ENCODE measurements around the gene RFTN2.
"Not testable (repeated sequence)": the region's sequence is repeated elsewhere in the genome, so short reads cannot be mapped to it uniquely, and the experiment has no call there.

Gene RFTN2, protein sequence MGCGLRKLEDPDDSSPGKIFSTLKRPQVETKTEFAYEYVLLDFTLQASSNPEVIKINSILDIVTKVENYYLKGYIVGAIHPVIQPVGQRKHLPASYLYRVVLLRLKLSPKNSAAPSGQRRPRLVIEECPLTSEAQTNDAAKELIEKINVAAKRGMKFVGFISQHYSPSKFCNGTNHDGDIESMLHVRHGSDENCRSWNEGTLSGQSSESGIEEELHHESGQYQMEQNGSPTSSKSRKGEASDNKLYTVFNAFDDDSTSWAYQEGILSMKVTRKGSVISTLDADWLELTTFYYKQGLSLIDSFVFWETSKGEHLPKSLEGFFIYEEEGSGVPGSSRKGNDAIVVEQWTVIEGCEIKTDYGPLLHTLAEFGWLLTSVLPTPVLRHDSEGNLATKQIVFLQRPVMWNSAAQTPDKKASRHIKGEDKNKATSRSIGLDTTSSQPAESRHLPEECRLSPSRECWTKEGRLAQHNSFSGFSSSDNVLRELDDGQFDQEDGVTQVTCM

DNA sequence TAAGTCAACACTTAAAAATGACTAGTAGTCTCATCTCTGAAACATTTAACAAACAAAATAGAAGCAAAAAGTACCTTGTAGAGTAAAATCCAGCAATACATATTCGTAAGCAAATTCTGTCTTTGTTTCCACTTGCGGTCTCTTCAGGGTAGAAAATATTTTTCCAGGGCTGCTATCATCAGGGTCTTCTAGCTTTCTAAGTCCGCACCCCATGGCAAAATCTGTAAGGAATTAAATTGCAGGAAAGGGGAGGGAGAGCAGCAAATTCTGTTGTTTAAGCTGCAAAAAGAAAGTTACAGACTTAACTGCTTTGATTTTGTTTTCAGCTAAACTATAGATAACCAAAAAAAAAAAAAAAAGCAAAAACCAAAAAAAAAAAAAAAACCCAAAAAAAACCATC, at the start of gene RFTN2:
RFTN2 (minus strand) TSS at position 342 of the 400 bp plus-strand sequence; CDS start at position 213, 129 bp downstream.
- no peak for DNase-seq

DNA sequence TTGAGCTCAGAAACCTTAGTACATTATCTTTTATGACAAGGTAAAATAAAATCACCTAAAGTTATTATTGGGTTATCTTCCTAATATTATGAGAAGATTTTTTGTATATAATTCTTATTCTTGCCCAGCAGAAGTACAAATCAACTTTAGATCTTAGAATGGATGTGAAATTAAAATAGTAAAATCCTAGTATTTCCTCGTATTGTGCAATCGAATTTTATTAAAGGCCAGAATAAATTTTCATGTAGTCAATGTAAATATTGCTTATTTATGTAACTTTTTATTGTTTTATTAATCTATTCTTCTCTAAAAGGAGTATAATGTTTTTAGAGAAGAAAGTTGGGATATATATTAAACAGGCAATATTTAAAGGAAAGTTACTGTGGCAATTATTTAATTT, 42.5 kb upstream of the RFTN2 start:
- DNase-seq = no peak

DNA sequence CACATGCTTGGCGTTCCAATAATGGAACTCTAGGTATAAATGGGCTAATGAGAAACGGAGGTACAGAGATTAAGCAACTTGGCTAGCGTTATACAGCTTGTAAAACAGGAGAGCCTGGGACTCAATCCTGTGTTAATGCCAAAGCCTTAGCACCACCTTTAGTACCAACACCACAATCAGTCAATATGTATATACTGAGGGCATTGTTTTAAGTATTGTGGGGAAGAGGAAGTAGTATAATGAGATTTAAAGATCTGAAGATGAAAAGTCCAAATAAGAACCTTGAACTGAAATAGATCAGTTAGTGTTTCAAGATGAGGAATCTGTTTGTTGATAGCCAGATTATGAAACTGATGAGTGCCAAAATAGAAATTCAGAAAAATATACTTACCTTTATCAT, 37.9 kb upstream of the RFTN2 start:
- no peak for DNase-seq

DNA sequence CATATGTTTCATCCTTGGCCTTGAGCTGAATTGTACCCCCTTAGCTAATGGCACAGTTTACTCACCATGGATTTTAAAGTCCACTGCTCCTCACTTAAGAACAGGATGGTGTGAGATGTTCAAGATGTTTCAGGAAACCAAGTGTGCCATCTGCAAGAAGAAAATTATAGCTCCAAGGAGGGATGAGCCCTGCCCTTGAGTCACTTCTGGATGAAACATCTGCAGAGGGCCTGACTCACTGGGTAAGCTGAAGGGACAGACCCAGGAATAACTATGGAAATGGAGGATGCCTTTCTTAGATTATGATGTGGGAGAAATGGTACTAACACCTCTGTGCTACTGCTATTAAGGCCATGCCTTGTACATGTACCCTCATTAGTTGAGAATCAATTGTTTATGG, 36.2 kb upstream of the RFTN2 start:
- no peak for DNase-seq

DNA sequence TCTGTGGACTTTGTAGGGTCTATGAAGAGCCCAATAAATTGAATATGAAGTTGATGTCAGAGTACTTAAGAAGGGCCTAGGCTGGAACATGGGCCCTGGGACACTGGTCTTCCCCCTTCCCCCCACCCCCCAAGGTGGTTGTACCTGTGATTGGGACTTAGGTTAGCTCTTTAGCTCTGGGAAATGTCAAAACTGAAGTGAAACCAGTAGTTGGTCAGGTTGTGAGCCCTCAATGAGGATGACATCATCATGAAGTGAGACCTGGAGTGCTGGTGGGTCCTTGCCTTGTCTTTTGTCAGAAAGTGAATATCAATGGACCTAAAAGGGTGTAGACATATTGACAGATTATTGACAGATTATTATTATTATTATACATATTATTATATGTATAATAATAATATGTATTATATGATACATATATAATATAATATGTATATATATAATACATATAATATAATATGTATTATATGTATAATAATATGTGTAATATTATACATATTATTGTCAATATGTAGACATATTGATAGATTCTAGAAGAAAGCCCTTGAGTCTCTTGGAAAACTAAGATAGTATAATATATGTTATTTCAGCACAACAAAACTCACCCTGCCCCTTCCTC, 35.1 kb upstream of the RFTN2 start:
- no peak for DNase-seq

DNA sequence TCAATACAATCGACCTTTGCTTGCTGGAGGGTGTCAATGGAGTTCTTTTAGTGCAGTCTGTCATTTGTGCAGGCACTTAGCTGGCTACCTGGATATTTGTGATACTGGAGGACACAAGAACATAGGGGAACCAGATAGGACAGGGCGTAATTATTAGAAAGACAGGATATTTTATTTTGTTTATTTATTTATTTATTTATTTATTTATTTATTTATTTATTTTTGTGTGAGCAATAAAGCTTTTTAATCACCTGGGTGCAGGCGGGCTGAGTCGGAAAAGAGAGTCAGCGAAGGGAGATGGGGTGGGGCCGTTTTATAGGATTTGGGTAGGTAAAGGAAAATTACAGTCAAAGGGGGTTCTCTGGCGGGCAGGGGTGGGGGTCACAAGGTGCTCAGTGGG, 33.8 kb upstream of the RFTN2 start:
- not testable (repeated sequence) for DNase-seq

DNA sequence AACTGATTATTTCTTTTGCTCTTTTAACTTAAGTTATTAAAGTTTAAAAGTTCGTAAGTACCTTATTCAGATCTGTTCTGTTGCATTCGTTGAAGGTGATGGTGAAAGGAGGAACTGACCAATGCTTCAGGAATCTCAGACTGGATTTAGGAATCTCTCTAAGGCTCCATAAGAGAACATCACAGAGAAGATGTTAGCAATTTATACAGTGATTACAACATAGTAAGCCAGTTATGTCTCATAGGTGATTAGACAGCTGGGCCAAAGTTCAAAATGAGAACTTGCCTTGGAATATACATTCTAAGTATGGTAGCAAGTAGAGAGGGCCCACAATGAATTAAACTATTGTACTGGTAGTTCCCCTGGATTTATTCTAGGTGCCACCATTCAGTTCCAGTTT, 32.9 kb upstream of the RFTN2 start:
- DNase-seq = no peak

DNA sequence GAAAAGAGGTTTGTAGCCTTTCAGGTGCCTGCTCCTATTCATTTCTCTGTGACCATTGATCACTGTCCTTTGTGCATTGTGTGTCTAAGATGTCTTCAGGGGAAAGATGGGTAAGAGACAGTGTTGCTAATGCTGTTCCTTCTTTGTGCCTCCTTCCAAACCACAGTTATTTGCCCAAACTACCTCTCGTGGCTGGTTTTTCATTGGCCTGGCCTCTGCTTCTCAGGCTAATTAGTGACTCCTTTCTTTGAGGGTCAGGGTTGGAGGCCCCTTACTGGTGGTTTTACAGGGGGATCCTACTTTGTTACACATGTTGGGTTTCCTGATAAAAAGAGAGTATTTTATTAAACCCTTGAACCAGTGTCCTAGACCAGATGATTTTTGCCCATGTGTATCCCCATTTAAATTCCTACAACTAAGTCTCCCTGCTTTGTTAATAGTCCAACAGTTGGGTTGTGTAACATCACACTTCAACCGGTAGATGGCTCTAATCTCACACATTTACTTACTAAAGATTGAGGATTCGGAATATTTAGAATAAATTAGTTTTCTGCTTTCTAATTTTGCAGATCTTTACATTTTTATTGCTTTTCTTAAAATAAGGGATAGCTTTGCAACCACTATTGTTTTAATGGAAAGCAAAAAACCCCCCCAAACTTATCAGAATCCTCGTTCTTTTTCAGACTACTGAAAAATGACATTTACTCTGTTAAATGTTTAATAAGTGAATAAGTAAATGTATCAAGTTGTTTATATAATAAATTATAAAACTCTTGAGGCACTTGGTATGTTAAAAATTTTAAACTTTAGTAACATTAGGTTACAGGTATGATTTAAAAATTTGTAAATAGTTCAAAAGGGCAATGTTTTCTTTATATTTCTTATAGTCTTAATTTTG, 32.2 kb upstream of the RFTN2 start:
- DNase-seq = peak; percentile 44

DNA sequence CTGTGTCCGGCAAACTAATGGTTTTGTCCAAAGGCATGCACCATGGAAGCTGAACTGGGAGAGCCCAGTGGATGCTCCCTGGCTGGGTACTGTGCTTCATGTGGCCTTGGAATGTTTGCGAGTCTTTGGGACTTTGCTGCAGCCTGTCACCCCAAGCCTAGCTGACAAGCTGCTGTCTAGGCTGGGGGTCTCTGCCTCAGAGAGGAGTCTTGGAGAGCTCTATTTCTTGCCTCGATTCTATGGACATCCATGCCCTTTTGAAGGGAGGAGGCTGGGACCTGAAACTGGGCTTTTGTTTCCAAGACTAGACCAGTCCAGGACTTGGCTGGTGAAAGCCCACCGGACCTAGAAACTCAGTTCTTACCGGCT, 31.4 kb upstream of the RFTN2 start:
- no peak for DNase-seq

DNA sequence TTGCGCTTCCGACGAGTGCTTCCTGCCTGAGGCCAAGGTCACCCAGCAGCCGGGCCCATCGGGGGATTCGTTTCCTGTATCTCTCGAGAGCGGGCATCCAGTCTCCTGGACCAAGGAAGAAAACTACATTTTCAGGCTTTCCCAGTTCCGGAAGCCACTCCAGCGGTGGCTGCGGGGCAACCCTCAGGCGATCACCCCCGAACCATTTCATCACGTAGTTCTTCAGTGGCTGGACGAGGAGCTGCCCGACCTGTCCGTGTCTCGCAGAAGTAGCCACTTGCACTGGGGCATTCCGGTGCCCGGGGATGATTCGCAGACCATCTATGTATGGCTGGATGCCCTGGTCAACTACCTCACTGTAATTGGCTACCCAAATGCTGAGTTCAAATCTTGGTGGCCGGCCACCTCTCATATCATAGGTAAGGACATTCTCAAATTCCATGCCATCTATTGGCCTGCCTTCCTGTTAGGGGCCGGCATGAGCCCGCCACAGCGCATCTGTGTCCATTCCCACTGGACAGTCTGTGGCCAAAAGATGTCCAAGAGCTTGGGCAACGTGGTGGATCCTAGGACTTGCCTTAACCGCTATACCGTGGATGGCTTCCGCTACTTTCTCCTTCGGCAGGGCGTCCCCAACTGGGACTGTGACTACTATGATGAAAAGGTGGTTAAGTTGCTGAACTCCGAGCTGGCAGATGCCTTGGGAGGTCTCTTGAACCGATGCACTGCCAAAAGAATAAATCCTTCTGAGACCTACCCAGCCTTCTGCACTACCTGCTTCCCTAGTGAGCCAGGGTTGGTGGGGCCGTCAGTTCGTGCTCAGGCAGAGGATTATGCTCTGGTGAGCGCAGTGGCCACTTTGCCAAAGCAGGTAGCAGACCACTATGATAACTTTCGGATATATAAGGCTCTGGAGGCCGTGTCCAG, 30.8 kb upstream of the RFTN2 start:
- DNase-seq = no peak

DNA sequence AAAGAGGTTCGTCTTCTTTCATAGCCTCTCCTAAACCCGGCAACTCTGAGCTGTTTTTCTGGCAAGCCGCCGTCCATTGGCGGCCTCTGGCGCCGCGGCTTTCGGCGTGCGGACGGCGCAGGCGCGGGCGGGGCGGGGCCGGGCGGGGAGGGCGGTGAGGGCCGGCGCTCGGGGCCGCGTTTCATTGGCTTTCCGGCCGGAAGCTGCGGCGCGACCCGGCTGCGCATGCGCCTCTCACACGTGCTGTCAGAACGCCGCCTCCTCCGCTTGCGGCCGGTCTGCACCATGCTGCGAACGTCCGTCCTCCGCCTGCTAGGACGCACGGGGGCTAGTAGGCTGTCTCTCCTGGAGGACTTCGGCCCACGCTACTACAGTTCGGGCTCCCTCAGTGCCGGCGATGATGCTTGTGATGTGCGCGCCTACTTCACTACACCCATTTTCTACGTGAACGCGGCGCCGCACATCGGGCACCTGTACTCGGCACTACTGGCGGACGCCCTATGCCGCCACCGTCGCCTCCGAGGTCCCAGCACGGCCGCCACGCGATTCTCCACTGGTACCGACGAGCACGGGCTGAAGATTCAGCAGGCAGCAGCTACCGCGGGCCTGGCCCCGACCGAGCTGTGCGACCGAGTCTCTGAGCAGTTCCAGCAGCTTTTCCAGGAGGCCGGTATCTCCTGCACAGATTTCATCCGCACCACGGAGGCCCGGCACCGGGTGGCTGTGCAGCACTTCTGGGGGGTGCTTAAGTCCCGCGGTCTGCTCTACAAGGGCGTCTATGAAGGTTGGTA, 29.9 kb upstream of the RFTN2 start, which contains the start of gene MARS2:
MARS2 (plus strand) TSS at position 249 of the 791 bp plus-strand sequence; CDS start at position 286, 37 bp downstream.
- DNase-seq = peak; percentile 90

DNA sequence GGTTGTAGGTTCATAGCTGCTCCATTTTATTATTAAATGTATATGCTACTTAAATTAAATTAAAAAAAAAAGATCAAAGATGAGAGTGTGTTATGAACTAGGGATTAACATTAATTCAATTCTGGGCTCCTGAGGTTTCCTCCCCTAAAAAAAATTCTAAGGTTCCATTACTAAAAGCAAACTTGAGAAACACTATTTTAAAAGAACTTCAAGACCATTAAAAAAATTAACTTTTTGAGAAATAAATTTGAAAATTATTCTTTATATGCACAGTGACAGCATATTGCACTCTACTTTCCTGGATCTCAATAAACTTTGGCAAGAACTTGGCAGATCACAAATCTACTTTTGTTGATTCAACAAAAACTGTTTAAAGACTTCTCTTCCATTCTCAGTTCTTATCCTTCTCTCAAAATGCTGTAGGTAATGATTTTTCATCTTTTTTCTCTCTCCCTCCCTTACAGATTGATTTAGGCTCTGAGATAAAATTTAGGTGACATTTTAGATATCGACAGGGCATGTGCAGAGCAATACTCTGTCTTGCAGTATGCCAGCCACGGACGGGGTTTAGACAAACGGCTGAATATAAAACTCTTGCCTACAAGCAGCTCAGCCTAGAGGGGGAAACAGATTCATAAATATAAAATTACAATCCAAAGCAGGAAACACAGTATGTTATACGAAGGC, 29.2 kb upstream of the RFTN2 start:
- DNase-seq = no peak

DNA sequence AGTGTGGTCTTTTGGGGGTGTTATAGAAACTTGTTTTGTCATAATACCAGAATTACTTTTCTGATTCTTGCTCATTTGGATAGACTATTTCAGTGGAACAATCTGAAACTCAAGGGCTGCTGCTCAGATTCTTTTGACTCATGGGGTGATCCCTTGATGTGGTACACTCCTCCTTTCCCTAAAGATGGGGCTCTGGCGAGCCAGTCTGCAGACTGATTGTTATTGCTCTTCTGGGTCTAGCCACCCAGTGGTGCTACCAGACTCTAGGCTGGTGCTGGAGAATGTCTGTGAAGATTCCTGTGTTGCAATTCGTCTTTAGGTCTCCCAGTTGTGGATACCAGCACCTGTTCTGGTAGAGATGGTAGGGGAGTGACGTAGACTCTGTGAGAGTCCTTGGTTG, 25.6 kb upstream of the RFTN2 start:
- no peak for DNase-seq

DNA sequence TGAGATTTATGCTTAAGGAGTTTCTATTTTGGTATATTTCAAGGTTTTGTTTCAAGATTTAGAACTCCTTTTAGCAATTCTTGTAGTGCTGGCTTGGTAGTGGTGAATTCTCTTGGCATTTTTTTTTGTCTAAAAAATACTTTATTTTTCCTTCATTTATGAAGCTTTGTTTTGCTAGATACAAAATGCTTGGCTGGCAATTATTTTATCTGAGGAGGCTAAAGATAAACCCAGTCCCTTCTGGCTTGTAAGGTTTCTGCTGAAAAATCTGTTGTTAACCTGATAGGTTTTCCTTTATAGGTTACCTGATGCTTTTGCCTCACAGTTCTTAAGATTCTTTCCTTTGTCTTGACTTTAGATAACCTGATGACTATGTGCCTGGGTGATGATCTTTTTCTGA, 24.3 kb upstream of the RFTN2 start:
- not testable (repeated sequence) for DNase-seq

DNA sequence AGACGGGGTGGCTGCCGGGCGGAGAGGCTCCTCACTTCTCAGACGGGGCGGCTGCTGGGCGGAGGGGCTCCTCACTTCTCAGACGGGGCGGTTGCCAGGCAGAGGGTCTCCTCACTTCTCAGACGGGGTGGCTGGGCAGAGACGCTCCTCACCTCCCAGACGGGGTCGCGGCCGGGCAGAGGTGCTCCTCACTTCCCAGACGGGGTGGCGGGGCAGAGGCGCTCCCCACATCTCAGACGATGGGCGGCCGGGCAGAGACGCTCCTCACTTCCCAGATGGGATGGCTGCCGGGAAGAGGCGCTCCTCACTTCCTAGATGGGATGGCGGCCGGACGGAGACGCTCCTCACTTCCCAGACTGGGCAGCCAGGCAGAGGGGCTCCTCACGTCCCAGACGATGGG, 21.2 kb upstream of the RFTN2 start:
- DNase-seq = not testable (repeated sequence)

DNA sequence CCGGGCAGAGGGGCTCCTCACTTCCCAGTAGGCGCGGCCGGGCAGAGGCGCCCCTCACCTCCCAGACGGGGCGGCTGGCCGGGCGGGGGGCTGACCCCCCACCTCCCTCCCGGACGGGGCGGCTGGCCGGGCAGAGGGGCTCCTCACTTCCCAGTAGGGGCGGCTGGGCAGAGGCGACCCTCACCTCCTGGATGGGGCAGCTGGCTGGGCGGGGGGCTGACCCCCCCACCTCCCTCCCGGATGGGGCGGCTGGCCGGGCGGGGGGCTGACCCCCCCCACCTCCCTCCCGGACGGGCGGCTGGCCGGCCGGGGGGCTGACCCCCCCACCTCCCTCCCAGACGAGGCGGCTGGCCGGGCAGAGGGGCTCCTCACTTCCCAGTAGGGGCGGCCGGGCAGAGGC, 20.6 kb upstream of the RFTN2 start:
- not testable (repeated sequence) for DNase-seq

DNA sequence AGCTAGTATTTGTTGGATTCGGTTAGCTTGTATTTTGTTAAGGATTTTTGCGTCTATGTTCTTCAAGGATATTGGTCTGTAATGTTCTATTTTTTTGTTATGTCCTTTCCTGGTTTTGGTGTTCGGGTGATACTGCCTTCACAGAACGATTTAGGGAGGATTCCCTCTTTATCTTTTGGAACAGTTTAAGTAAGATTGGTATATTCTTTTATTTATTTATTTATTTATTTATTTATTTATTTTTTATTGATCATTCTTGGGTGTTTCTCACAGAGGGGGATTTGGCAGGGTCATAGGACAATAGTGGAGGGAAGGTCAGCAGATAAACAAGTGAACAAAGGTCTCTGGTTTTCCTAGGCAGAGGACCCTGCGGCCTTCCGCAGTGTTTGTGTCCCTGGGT, 19.8 kb upstream of the RFTN2 start:
- DNase-seq = not testable (repeated sequence)

DNA sequence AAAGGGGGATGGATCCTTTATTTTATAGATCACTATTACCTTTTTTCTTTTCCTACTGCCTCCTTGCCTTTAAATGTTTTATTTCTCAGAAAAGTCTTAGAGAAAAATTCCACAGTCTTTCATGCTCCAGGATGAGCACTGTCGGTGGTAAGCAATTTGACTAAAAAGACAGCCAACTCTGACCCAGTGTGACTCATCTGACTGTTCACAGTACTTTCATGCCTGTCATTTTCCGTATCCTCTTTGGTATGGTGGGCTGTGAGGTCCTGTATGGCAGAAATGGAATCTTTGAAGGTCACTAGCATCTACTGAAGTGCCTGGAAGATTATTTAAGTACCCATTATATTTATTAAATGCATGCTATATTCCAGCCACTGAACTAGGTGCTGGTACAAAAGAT, 2.1 kb upstream of the RFTN2 start:
- DNase-seq = no peak

DNA sequence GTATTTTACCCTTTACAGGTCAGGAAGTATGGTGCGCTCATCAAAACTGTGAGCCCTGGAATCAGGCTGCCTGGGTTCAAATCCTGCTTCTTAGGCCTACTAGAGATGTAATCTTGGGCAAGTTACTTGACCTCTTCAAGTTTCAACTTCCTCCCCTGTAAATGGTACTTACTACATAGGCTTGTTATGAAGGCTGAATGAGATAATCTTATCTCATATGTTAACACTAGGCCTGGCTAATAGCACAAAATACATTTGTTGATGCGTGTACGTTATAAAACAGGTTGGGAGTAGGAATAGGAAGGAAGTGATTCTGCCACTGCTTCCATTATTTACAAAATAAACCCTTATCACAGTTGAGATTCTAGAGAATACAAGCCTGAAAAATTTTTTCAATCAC, 1.7 kb upstream of the RFTN2 start:
- DNase-seq = no peak

DNA sequence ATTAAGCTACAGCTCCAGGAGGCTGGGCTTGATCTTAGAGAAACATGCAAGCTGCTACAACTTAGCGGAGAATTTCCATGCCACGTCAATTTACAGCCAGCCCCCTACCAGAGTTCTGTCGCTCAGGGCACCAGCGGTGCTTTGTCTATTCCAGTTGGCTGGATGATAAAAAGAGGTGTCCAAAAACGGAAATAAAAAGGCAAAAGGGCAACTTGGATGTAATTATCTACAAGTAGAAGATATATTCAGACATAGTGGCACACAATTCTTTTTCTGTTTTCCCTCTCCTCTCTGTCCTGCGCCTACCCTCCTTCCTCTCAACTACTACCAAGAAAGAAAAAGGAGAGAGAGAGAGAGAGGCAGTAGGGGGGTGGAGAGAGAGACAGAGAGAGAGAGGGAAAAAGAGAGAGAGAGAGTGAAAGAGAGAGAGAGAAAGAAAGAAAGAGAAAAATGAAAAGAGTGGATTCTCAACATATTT, 363 bp upstream of the RFTN2 start:
- no peak for DNase-seq

DNA sequence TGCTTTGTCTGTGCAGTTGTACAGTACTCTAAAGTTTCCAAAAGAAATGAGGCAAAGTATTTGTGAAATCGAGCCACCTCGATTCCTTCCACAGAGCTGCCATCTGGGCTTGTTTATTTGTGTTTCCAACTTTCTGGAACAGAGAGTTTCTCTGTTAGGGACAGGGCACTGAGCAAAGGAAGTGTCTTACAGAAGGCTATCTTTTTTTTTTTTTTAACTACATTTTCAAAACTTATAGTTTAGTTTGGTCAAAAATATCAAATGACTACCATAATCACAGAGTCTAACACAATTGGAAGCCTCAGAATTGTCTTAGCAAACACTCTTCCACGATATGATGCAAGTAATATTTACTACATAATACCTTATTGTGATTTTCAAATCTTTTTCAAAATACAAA, 796 bp downstream of the RFTN2 start:
- no peak for DNase-seq

Data from NCI-H1105 treated with DMSO at 0.1 percent for 48 hours (cell line).